ENCODE measurements around the gene COX18. TPM values are rescaled to one million over a fixed set of nuclear protein-coding genes. Genes with fewer than 3 reads are reported as not detected.

The COX18 gene
- 10 to 100 TPM; 20.9 to 21.1 TPM for total RNA-seq

GRCh38 chr4:73069338-73070073, at the start of gene COX18:
COX18 (minus strand) TSS chr4:73069716; CDS start chr4:73069649, 67 bp downstream.
- peaks cover 24% of the 10 kb centered on the region for H3K4me1 Mint-ChIP-seq (ENCODE audit: low read depth)
- CTCF ChIA-PET, result interaction anchor here (1.5 to 1.8 kb wide), 2 partner anchors 31 to 188 kb away, joined by 3 to 8 read pairs; no protein-coding TSS in a partner anchor
- H3K36me3 Mint-ChIP-seq (ENCODE audit: low read depth), result peaks cover 10% of the 10 kb centered on the region
- no peaks in the 10 kb centered on the region for H3K9me3 Mint-ChIP-seq
- H3K4me3 Mint-ChIP-seq, result peak within 1 kb of the TSS; percentile 72
- H3K27me3 Mint-ChIP-seq (ENCODE audit: low read depth), result no peaks in the 10 kb centered on the region
- DNase-seq, result peak; percentile 97
- H3K27ac Mint-ChIP-seq, result peak within 1 kb of the TSS; percentile 93
- intact Hi-C loops (cut with micrococcal nuclease), result loop anchor here (1.0 to 2.0 kb wide), 5 partner anchors 17 to 467 kb away; no protein-coding TSS in a partner anchor

DNA sequence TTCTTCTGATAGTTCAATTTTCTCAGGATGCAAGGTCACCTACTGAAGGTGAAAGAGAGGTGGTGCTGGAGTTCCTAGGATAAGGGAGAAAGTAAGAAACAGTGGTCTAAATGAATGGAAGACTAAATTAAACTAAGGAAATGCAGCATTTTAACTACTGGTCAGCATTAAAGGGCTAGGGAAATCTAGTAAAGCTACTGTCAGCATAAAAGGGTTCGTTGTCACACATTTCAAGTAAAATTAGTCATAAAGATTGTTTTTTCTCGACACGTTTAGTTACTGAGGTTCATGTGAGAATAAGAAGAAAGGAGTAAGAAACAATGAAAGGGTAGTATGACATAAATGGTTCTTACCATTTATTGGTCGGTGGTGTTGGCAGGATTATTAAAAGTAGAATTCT, 40.0 kb upstream of the COX18 start:
- intact Hi-C loops (cut with micrococcal nuclease), result loop anchor here (1.0 kb wide), 1 partner anchor 40 kb away; the partner anchor contains the start of gene COX18
- H3K4me1 Mint-ChIP-seq (ENCODE audit: low read depth), result peaks cover 18% of the 10 kb centered on the region
- no peak overlapping the region for H3K4me3 Mint-ChIP-seq
- CTCF ChIA-PET, result interaction anchor here (0.9 kb wide), 1 partner anchor 20 kb away, joined by 3 read pairs; no protein-coding TSS in a partner anchor
- H3K9me3 Mint-ChIP-seq, result no peaks in the 10 kb centered on the region
- H3K27me3 Mint-ChIP-seq (ENCODE audit: low read depth), result no peaks in the 10 kb centered on the region
- no peak for DNase-seq
- no peak overlapping the region for H3K27ac Mint-ChIP-seq
- peaks cover 21% of the 10 kb centered on the region for H3K36me3 Mint-ChIP-seq (ENCODE audit: low read depth)

DNA sequence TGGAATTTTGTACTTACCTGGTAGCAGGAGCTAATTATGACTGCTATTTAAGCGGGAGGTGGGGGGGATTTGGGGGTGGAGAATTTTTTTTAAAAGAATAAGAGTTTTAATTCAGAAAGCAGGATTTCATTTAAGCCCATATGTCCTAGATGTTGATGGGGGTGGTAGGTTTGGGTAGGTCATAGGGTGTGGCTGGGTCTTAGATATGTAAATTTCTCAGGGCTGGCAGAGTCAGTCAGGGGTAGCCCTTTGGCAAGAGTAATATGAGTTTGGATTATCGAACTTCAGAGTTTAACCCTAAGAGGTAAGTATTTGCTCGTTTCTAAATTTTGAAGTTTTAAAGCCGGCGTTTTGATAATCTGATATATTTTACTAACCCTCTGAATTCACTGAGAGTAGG, 35.2 kb upstream of the COX18 start:
- no peak overlapping the region for H3K4me3 Mint-ChIP-seq
- H3K4me1 Mint-ChIP-seq (ENCODE audit: low read depth), result peaks cover 25% of the 10 kb centered on the region
- CTCF ChIA-PET, result interaction anchor here (0.6 to 3.1 kb wide), 4 partner anchors 13 to 152 kb away, joined by 3 to 13 read pairs (median 4); no protein-coding TSS in a partner anchor
- H3K36me3 Mint-ChIP-seq (ENCODE audit: low read depth), result peaks cover 25% of the 10 kb centered on the region
- intact Hi-C loops (cut with micrococcal nuclease), result no loop called here
- no peak for DNase-seq
- H3K9me3 Mint-ChIP-seq, result no peaks in the 10 kb centered on the region
- H3K27ac Mint-ChIP-seq, result peak overlapping the region; percentile 73
- H3K27me3 Mint-ChIP-seq (ENCODE audit: low read depth), result no peaks in the 10 kb centered on the region

GRCh38 chr4:73103799-73104503, 34.4 kb upstream of the COX18 start:
- H3K4me3 Mint-ChIP-seq, result no peak overlapping the region
- no peaks in the 10 kb centered on the region for H3K9me3 Mint-ChIP-seq
- H3K27me3 Mint-ChIP-seq (ENCODE audit: low read depth), result no peaks in the 10 kb centered on the region
- intact Hi-C loops (cut with micrococcal nuclease), result no loop called here
- peak overlapping the region; percentile 73 for H3K27ac Mint-ChIP-seq
- H3K4me1 Mint-ChIP-seq (ENCODE audit: low read depth), result peaks cover 25% of the 10 kb centered on the region
- DNase-seq, result no peak
- peaks cover 32% of the 10 kb centered on the region for H3K36me3 Mint-ChIP-seq (ENCODE audit: low read depth)
- CTCF ChIA-PET, result interaction anchor here (0.6 to 3.1 kb wide), 4 partner anchors 14 to 153 kb away, joined by 3 to 13 read pairs (median 4); no protein-coding TSS in a partner anchor

DNA sequence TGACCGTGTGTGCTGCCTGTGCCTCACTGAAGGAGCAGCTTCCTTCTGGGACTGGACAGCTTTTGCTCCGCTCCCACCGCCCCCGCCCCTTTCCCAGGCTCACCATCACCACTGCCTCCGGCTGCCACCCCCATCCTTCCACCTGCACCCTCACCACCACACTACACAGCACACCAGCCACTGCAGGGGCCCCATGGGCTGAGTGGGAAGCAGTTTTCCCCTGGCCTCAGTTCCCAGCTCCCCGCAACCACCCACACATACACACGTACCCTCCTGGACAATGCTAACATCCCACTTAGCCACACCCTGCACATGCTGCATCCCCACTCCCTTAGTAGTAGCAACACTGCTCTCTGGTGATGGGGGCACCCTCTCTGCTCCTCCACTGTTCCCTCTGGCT, 29.6 kb upstream of the COX18 start:
- intact Hi-C loops (cut with micrococcal nuclease), result no loop called here
- no peak overlapping the region for H3K4me3 Mint-ChIP-seq
- DNase-seq, result no peak
- H3K9me3 Mint-ChIP-seq, result no peaks in the 10 kb centered on the region
- H3K36me3 Mint-ChIP-seq (ENCODE audit: low read depth), result peaks cover 27% of the 10 kb centered on the region
- H3K27ac Mint-ChIP-seq, result no peak overlapping the region
- no peaks in the 10 kb centered on the region for H3K27me3 Mint-ChIP-seq (ENCODE audit: low read depth)
- peaks cover 4% of the 10 kb centered on the region for H3K4me1 Mint-ChIP-seq (ENCODE audit: low read depth)
- CTCF ChIA-PET, result interaction anchor here (0.6 to 1.2 kb wide), 2 partner anchors 9 kb away, joined by 3 to 4 read pairs; no protein-coding TSS in a partner anchor

GRCh38 chr4:73098713-73099112, 29.2 kb upstream of the COX18 start:
- no peaks in the 10 kb centered on the region for H3K9me3 Mint-ChIP-seq
- H3K4me3 Mint-ChIP-seq, result no peak overlapping the region
- H3K27ac Mint-ChIP-seq, result no peak overlapping the region
- intact Hi-C loops (cut with micrococcal nuclease), result no loop called here
- H3K36me3 Mint-ChIP-seq (ENCODE audit: low read depth), result peaks cover 26% of the 10 kb centered on the region
- H3K4me1 Mint-ChIP-seq (ENCODE audit: low read depth), result peaks cover 2% of the 10 kb centered on the region
- no peaks in the 10 kb centered on the region for H3K27me3 Mint-ChIP-seq (ENCODE audit: low read depth)
- DNase-seq, result no peak
- CTCF ChIA-PET, result interaction anchor here (0.6 to 1.2 kb wide), 2 partner anchors 8 to 10 kb away, joined by 3 to 4 read pairs; no protein-coding TSS in a partner anchor

DNA sequence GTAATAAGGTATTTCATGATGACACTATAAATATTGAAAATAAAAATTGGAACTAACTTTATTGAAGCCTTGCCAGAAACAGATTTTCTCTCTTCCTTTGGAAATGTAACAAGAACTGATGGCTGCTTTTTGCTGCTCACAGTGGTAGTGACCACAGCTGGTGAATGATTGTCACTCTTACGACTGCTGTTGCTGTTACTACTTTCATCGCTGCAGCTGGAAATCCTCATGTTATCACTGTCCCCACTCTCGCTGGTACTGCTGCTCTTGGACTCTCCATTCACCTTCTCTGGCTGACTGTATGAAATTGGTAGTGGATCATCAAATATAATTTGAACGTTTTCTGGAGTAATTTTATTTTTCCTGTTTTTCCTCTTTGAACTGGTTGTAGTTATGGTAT, 28.5 kb upstream of the COX18 start:
- no peaks in the 10 kb centered on the region for H3K27me3 Mint-ChIP-seq (ENCODE audit: low read depth)
- peaks cover 2% of the 10 kb centered on the region for H3K4me1 Mint-ChIP-seq (ENCODE audit: low read depth)

GRCh38 chr4:73092868-73093267, 23.4 kb upstream of the COX18 start:
- Mint-ChIP-seq H3K9me3 (no peaks in the 10 kb centered on the region), H3K4me1 (ENCODE audit: low read depth) (peaks cover 8% of the 10 kb centered on the region), H3K27me3 (ENCODE audit: low read depth) (no peaks in the 10 kb centered on the region), H3K27ac (no peak overlapping the region), H3K4me3 (no peak overlapping the region), H3K36me3 (ENCODE audit: low read depth) (peaks cover 28% of the 10 kb centered on the region)
- CTCF ChIA-PET, result no interaction called here
- DNase-seq, result no peak
- intact Hi-C loops (cut with micrococcal nuclease), result no loop called here

More for the DNA sequence above, 28.5 kb upstream of the COX18 start:
- DNase-seq, result no peak
- no peak overlapping the region for H3K4me3 Mint-ChIP-seq
- H3K27ac Mint-ChIP-seq, result peak overlapping the region; percentile 4
- intact Hi-C loops (cut with micrococcal nuclease), result no loop called here
- H3K9me3 Mint-ChIP-seq, result no peaks in the 10 kb centered on the region
- CTCF ChIA-PET, result interaction anchor here (0.6 to 1.2 kb wide), 4 partner anchors 10 to 487 kb away, joined by 3 to 5 read pairs (median 4); no protein-coding TSS in a partner anchor
- peaks cover 28% of the 10 kb centered on the region for H3K36me3 Mint-ChIP-seq (ENCODE audit: low read depth)

DNA sequence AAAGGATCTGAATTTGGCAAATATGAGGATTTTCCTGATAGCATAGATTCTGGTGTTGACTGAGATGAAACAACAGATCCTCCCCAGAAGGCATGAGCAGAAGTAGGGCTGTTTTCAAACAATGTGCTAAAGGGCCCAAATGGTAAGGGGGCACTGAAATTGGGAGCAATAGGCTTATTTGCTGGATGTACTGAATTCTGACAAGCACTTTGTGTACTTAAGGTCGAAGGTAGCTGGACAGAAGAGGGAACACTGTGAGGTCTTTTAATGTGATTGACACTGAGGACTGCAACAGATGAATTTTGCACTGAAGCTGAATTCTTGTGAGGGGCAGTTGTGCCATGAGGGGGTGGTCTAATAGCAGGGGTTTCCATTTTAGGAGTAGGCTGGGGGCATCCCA, 21.2 kb upstream of the COX18 start:
- CTCF ChIA-PET, result interaction anchor here (1.1 kb wide), 1 partner anchor 8 kb away, joined by 3 read pairs; no protein-coding TSS in a partner anchor
- H3K4me3 Mint-ChIP-seq, result no peak overlapping the region
- intact Hi-C loops (cut with micrococcal nuclease), result no loop called here
- no peak overlapping the region for H3K27ac Mint-ChIP-seq
- H3K27me3 Mint-ChIP-seq (ENCODE audit: low read depth), result no peaks in the 10 kb centered on the region
- peaks cover 15% of the 10 kb centered on the region for H3K4me1 Mint-ChIP-seq (ENCODE audit: low read depth)
- peaks cover 34% of the 10 kb centered on the region for H3K36me3 Mint-ChIP-seq (ENCODE audit: low read depth)
- DNase-seq, result no peak
- no peaks in the 10 kb centered on the region for H3K9me3 Mint-ChIP-seq

- CTCF ChIA-PET, result interaction anchor here (1.2 kb wide), 1 partner anchor 169 kb away, joined by 4 read pairs; no protein-coding TSS in a partner anchor
- intact Hi-C loops (cut with micrococcal nuclease), result no loop called here
- DNase-seq, result no peak
- H3K27ac Mint-ChIP-seq, result no peak overlapping the region
- no peaks in the 10 kb centered on the region for H3K9me3 Mint-ChIP-seq
- peaks cover 17% of the 10 kb centered on the region for H3K4me1 Mint-ChIP-seq (ENCODE audit: low read depth)
- no peak overlapping the region for H3K4me3 Mint-ChIP-seq
- peaks cover 37% of the 10 kb centered on the region for H3K36me3 Mint-ChIP-seq (ENCODE audit: low read depth)
- no peaks in the 10 kb centered on the region for H3K27me3 Mint-ChIP-seq (ENCODE audit: low read depth)
Measured at GRCh38 chr4:73087871-73088270, 18.4 kb upstream of the COX18 start.

DNA sequence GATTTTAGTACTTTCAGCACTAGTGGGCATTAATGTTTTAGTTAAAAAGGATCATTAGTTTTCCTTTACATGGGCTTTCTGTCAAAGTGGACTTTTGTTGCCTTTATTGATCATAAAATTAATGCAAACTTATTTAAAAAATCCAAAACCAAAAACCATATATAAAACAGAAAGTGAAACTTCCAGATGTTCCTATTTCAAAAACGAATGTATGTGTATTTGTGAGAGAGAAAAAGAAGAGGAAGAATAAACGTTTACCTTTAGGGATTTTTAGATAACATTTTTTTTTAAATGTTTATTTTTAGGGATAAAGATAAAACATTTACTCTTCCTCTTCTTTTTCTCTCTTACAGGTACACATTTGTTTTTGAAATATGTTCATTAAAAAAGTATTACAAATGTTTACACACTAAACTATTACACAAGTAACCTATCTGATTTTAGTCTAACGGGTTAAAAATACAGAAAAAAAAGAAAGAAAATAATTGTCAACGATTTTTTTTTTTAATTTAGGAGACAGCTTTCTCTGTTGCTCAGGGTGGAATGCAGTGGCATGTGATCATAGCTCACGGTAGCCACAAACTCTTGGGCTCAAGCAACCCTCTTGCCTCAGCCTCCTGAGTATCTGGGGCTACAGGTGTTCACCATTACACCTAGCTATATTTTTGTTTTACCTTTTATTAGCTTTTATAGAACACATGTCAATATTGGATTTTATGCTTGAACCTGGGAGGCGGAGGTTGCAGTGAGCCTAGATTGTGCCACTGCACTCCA, 16.8 kb upstream of the COX18 start:
- Mint-ChIP-seq H3K27me3 (ENCODE audit: low read depth) (no peaks in the 10 kb centered on the region), H3K4me1 (ENCODE audit: low read depth) (peaks cover 17% of the 10 kb centered on the region), H3K4me3 (peak overlapping the region; percentile 36), H3K9me3 (no peaks in the 10 kb centered on the region), H3K27ac (no peak overlapping the region), H3K36me3 (ENCODE audit: low read depth) (peaks cover 32% of the 10 kb centered on the region)
- intact Hi-C loops (cut with micrococcal nuclease), result loop anchor here (1.0 kb wide), 2 partner anchors 17 to 171 kb away; partner anchors contain the start of gene COX18
- DNase-seq, result no peak
- CTCF ChIA-PET, result interaction anchor here (1.0 kb wide), 2 partner anchors 16 to 171 kb away, joined by 3 read pairs; no protein-coding TSS in a partner anchor

Data from activated naive CD4-positive, alpha-beta T cell treated with anti-CD3 and anti-CD28 coated beads for 36 hours (primary cell).